ENCODE data around the gene ALG5.

- TF ChIP-seq EZH2 (IDR thresholded peaks at IDR 0.05) (no peak), POLR2AphosphoS5 (IDR thresholded peaks at IDR 0.05; ENCODE audit: borderline replicate concordance, low read depth, low read length) (peak; percentile 86)
Measured at GRCh38 chr13:36999054-36999714, at the start of gene ALG5.
